SK-N-SH treated with all-trans-retinoic acid at 6 μM for 48 hours (cell line): Measurements from ENCODE around the gene E2F7.

ENCODE experiments used
- ATAC-seq: fragments of 200-7000 bp; cut with Tn5 transposase; 3 replicates; pipeline ENCODE4 v1.9.1; 2020; ENCODE audit warnings: mild to moderate bottlenecking, moderate library complexity
- ARNTL ChIP-seq: fragments of 450-650 bp; formaldehyde crosslinking; IDR thresholded peaks from 2 replicates; pipeline ENCODE4 v1.5.0; 2020; ENCODE audit warnings: low read depth, mild to moderate bottlenecking, moderate library complexity, borderline replicate concordance
- BACH2 ChIP-seq: fragments of 250-450 bp; sonication (Bioruptor Pico); IDR thresholded peaks from 2 replicates; pipeline ENCODE4 v1.9.0; 2021; ENCODE audit warnings: mild to moderate bottlenecking, borderline replicate concordance
- CSDC2 ChIP-seq: fragments of 250-450 bp; sonication (Bioruptor Pico); IDR thresholded peaks from 2 replicates; pipeline ENCODE4 v1.5.0; 2020; ENCODE audit warnings: mild to moderate bottlenecking, moderate library complexity
- GLIS3 ChIP-seq: fragments of 250-450 bp; sonication (Bioruptor Pico); IDR thresholded peaks from 2 replicates; pipeline ENCODE4 v1.5.0; 2020; ENCODE audit warnings: mild to moderate bottlenecking, moderate library complexity
- PPARA ChIP-seq: fragments of 250-450 bp; sonication (Bioruptor Pico); IDR thresholded peaks from 2 replicates; pipeline ENCODE4 v1.5.0; 2020; ENCODE audit warnings: mild to moderate bottlenecking, borderline replicate concordance
- SNAI2 ChIP-seq: fragments of 250-450 bp; sonication (Bioruptor Pico); IDR thresholded peaks from 2 replicates; pipeline ENCODE4 v1.5.0; 2020; ENCODE audit warnings: mild to moderate bottlenecking, moderate library complexity
- TCF4 ChIP-seq: fragments of 250-450 bp; sonication (Bioruptor Pico); IDR thresholded peaks from 2 replicates; pipeline ENCODE4 v1.8.0; 2021; ENCODE audit warnings: mild to moderate bottlenecking, moderate library complexity, borderline replicate concordance
- TOX ChIP-seq: fragments of 250-450 bp; sonication (Bioruptor Pico); IDR thresholded peaks from 2 replicates; pipeline ENCODE4 v1.8.0; 2021; ENCODE audit warnings: mild to moderate bottlenecking, moderate library complexity, borderline replicate concordance
- ZC3H10 ChIP-seq: fragments of 250-450 bp; sonication (Bioruptor Pico); IDR thresholded peaks from 2 replicates; pipeline ENCODE4 v1.5.1; 2021; ENCODE audit warnings: mild to moderate bottlenecking, moderate library complexity
- ZFP30 ChIP-seq: fragments of 450-650 bp; formaldehyde crosslinking; IDR thresholded peaks from 2 replicates; pipeline ENCODE4 v1.5.0; 2022; ENCODE audit warnings: mild to moderate bottlenecking, moderate library complexity
- ZNF565 ChIP-seq: fragments of 450-650 bp; formaldehyde crosslinking; conservative IDR thresholded peaks from 2 replicates; pipeline ENCODE4 v1.5.0; 2020; ENCODE audit warnings: low read depth, mild to moderate bottlenecking, moderate library complexity
- ZNF70 ChIP-seq: fragments of 450-650 bp; formaldehyde crosslinking; IDR thresholded peaks from 2 replicates; pipeline ENCODE4 v1.5.0; 2020; ENCODE audit warnings: mild to moderate bottlenecking, moderate library complexity
- TF ChIP-seq, protein P1 (sequence below): fragments of 250-450 bp; sonication (Bioruptor Pico); IDR thresholded peaks from 2 replicates; pipeline ENCODE4 v1.5.1; 2021; ENCODE audit warnings: mild to moderate bottlenecking, moderate library complexity
- TF ChIP-seq, protein P2 (sequence below): fragments of 250-450 bp; sonication (Bioruptor Pico); IDR thresholded peaks from 2 replicates; pipeline ENCODE4 v1.8.0; 2021; ENCODE audit warnings: low read depth, mild to moderate bottlenecking, moderate library complexity, borderline replicate concordance
- TF ChIP-seq, protein P3 (sequence below): fragments of 250-450 bp; sonication (Bioruptor Pico); IDR thresholded peaks from 2 replicates; pipeline ENCODE4 v1.8.0; 2020; ENCODE audit warnings: mild to moderate bottlenecking, moderate library complexity, borderline replicate concordance
- TF ChIP-seq, protein P4 (sequence below): fragments of 250-450 bp; sonication (Bioruptor Pico); IDR thresholded peaks from 2 replicates; pipeline ENCODE4 v1.5.1; 2020; ENCODE audit warnings: low read depth, mild to moderate bottlenecking, moderate library complexity
- TF ChIP-seq, protein P5 (sequence below): fragments of 250-450 bp; sonication (Bioruptor Pico); IDR thresholded peaks from 2 replicates; pipeline ENCODE4 v1.5.0; 2020; ENCODE audit warnings: mild to moderate bottlenecking, moderate library complexity

The E2F7 gene

GRCh38 chr12:77010691-77011548, 54.4 kb downstream of the E2F7 start:
- no peak for TF ChIP-seq TCF4 (CRISPR knock-in tag)
- TF ChIP-seq, protein P1, sequence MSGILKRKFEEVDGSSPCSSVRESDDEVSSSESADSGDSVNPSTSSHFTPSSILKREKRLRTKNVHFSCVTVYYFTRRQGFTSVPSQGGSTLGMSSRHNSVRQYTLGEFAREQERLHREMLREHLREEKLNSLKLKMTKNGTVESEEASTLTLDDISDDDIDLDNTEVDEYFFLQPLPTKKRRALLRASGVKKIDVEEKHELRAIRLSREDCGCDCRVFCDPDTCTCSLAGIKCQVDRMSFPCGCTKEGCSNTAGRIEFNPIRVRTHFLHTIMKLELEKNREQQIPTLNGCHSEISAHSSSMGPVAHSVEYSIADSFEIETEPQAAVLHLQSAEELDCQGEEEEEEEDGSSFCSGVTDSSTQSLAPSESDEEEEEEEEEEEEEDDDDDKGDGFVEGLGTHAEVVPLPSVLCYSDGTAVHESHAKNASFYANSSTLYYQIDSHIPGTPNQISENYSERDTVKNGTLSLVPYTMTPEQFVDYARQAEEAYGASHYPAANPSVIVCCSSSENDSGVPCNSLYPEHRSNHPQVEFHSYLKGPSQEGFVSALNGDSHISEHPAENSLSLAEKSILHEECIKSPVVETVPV (CRISPR knock-in tag): no peak
- no peak for TF ChIP-seq TOX (CRISPR knock-in tag)
- TF ChIP-seq GLIS3 (CRISPR knock-in tag): no peak
- TF ChIP-seq ZC3H10 (CRISPR knock-in tag): no peak
- TF ChIP-seq, protein P2, sequence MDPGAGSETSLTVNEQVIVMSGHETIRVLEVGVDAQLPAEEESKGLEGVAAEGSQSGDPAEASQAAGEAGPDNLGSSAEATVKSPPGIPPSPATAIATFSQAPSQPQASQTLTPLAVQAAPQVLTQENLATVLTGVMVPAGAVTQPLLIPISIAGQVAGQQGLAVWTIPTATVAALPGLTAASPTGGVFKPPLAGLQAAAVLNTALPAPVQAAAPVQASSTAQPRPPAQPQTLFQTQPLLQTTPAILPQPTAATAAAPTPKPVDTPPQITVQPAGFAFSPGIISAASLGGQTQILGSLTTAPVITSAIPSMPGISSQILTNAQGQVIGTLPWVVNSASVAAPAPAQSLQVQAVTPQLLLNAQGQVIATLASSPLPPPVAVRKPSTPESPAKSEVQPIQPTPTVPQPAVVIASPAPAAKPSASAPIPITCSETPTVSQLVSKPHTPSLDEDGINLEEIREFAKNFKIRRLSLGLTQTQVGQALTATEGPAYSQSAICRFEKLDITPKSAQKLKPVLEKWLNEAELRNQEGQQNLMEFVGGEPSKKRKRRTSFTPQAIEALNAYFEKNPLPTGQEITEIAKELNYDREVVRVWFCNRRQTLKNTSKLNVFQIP (CRISPR knock-in tag): no peak
- no peak for TF ChIP-seq ZNF70 (CRISPR knock-in tag)
- no peak for TF ChIP-seq ZNF565 (CRISPR knock-in tag)
- no peak for TF ChIP-seq PPARA (CRISPR knock-in tag)
- TF ChIP-seq, protein P3, sequence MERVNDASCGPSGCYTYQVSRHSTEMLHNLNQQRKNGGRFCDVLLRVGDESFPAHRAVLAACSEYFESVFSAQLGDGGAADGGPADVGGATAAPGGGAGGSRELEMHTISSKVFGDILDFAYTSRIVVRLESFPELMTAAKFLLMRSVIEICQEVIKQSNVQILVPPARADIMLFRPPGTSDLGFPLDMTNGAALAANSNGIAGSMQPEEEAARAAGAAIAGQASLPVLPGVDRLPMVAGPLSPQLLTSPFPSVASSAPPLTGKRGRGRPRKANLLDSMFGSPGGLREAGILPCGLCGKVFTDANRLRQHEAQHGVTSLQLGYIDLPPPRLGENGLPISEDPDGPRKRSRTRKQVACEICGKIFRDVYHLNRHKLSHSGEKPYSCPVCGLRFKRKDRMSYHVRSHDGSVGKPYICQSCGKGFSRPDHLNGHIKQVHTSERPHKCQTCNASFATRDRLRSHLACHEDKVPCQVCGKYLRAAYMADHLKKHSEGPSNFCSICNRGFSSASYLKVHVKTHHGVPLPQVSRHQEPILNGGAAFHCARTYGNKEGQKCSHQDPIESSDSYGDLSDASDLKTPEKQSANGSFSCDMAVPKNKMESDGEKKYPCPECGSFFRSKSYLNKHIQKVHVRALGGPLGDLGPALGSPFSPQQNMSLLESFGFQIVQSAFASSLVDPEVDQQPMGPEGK: no peak
- TF ChIP-seq, protein P4, sequence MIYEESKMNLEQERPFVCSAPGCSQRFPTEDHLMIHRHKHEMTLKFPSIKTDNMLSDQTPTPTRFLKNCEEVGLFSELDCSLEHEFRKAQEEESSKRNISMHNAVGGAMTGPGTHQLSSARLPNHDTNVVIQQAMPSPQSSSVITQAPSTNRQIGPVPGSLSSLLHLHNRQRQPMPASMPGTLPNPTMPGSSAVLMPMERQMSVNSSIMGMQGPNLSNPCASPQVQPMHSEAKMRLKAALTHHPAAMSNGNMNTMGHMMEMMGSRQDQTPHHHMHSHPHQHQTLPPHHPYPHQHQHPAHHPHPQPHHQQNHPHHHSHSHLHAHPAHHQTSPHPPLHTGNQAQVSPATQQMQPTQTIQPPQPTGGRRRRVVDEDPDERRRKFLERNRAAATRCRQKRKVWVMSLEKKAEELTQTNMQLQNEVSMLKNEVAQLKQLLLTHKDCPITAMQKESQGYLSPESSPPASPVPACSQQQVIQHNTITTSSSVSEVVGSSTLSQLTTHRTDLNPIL: no peak
- no peak for TF ChIP-seq SNAI2 (CRISPR knock-in tag)

GRCh38 chr12:77007476-77007875, 57.9 kb downstream of the E2F7 start:
- no peak for TF ChIP-seq TCF4 (CRISPR knock-in tag)
- TF ChIP-seq, protein P1 (CRISPR knock-in tag): no peak
- no peak for TF ChIP-seq ZNF565 (CRISPR knock-in tag)
- no peak for TF ChIP-seq PPARA (CRISPR knock-in tag)
- TF ChIP-seq, protein P5, sequence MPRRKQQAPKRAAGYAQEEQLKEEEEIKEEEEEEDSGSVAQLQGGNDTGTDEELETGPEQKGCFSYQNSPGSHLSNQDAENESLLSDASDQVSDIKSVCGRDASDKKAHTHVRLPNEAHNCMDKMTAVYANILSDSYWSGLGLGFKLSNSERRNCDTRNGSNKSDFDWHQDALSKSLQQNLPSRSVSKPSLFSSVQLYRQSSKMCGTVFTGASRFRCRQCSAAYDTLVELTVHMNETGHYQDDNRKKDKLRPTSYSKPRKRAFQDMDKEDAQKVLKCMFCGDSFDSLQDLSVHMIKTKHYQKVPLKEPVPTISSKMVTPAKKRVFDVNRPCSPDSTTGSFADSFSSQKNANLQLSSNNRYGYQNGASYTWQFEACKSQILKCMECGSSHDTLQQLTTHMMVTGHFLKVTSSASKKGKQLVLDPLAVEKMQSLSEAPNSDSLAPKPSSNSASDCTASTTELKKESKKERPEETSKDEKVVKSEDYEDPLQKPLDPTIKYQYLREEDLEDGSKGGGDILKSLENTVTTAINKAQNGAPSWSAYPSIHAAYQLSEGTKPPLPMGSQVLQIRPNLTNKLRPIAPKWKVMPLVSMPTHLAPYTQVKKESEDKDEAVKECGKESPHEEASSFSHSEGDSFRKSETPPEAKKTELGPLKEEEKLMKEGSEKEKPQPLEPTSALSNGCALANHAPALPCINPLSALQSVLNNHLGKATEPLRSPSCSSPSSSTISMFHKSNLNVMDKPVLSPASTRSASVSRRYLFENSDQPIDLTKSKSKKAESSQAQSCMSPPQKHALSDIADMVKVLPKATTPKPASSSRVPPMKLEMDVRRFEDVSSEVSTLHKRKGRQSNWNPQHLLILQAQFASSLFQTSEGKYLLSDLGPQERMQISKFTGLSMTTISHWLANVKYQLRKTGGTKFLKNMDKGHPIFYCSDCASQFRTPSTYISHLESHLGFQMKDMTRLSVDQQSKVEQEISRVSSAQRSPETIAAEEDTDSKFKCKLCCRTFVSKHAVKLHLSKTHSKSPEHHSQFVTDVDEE: no peak
- TF ChIP-seq, protein P3: no peak
- TF ChIP-seq, protein P2 (CRISPR knock-in tag): no peak
- no peak for TF ChIP-seq SNAI2 (CRISPR knock-in tag)
- no peak for TF ChIP-seq CSDC2
- no peak for TF ChIP-seq ARNTL (CRISPR knock-in tag)
- TF ChIP-seq ZFP30 (CRISPR knock-in tag): no peak
- TF ChIP-seq BACH2 (CRISPR knock-in tag): no peak
- ATAC-seq: no peak

More at GRCh38 chr12:77010691-77011548, 54.4 kb downstream of the E2F7 start:
- peak; percentile 94 for ATAC-seq
